HG03108 (cell line): ENCODE data around the gene LAGE3.

ENCODE experiments used
- ATAC-seq: cut with Tn5 transposase; IDR thresholded peaks from one replicate; pipeline ENCODE4 v1.9.1; 2021; ENCODE audit warnings: moderate library complexity; ENCODE audit not compliant: unreplicated experiment

Gene LAGE3

DNA sequence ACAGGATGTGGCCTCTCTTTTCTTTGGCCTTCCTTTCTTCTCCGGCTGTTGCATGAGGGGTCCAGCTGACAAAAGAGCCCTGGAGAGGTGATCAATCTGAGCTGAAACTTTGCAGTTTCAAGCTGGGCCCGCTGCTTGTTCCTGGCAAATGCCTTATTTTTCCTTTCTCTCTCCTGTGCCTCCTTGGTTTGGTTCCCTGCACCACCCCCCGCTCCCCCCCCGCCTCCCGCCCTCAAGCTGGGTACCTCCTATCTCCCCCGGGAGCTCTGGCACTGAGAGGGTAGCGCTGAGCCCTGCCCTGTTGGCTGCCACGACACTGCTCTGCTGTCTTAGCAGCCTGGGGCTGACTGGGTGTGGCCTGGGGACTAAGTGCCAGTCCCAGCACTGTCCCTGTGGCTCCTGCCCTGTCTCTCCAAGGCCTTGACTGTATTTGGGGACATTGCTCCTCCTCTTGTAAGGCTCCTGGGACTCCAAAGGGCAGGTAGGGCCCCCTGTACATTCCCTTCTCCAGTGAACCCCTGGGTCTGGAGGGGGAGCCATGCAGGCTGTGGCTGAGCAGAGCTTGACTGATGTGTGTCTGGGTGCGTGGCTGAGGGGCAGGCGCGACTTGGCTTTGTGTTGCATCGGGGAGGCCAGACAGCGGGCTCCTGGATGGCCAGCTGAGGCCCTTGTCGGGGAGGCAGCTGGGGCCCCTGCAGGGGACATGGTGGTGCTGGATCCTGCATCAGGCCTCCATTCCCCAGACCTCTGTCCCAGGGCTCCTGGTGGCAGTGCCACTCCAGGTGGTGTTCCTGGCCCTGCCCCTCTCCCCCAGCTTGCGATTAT is 19.9 kb downstream of the LAGE3 start:
- ATAC-seq, result no peak

DNA sequence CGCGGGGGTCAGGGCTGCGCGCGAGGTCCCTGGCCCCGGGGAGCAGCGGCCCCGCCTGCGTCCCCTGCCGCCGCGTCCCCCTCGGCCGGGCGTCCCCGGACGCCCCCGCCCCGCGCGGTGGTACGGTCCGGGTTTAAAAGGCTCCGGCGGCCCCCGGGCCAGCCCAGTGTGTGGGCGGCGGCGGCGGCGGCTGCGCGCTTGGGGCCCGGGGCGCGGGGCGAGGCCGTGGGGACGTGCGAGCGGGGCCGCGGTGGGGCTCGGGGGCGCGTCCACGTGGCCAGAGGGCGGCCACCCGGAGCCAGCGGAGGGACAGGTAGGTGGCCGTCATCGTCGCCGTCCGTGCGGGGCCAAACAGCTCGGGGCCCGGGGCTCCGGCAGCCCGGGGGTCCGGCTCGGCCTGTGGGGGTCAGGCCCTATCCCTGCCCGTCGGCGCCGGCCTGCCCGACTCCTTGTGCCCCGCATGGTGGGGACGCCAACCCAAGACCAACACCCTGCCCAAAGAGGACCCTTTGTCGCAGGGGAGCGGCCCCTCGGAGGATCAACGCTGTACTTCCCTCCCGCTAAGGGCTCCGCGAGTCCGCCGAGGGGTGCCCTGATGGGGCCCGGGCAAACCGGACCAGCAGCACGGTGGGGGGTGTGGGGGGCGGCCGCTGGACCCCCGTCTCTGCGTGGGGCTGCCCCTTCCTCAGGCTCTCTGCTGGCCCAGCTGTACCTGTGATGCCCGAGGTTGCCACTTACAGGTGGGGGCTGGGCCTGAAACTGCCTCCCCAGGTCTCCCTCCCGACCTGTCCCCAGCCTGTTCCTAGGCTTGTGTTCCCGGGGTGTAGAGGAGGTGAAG is 20.7 kb downstream of the LAGE3 start, which contains the start of gene PLXNA3:
PLXNA3 (plus strand) TSS at position 166 of the 838 bp plus-strand sequence. CDS start 1,903 bp downstream, outside the sequence.
- peak; percentile 48 for ATAC-seq

GRCh38 chrX:154457491-154458115 is 21.5 kb downstream of the LAGE3 start:
- ATAC-seq, result peak; percentile 50

- ATAC-seq, result no peak
Observed at GRCh38 chrX:154452823-154453222, 26.3 kb downstream of the LAGE3 start.

- ATAC-seq, result no peak
Observed at GRCh38 chrX:154450312-154450711, 28.8 kb downstream of the LAGE3 start.

GRCh38 chrX:154449618-154450017 is 29.5 kb downstream of the LAGE3 start:
- no peak for ATAC-seq

- no peak for ATAC-seq
Observed at GRCh38 chrX:154448484-154448883, 30.6 kb downstream of the LAGE3 start.

GRCh38 chrX:154446430-154446829 is 32.7 kb downstream of the LAGE3 start:
- no peak for ATAC-seq

- no peak for ATAC-seq
Observed at GRCh38 chrX:154445776-154446175, 33.3 kb downstream of the LAGE3 start.

DNA sequence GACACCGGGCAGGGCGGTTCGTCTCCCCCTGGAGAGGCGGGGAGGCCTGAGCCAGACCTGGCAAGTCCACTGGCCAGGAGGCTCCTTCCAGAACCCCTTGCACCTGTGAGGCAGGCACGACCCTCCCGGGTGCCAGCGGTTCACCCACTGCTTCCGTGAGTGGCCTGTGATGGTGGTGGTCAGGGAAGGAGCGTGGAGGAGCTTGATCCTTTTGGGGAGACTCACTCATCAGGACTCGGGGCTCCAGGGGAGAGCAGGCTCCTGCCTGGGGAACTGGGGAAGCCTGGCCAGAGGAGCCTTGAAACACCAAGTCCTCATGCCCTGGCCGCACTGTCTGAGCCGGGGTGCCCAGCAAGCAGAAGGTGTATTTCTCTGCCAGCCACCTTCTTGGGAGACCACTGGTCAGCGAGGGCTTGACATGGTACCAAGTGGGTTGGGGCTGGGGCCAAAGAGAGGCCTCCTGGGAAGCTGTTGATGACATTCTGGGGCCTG is 34.3 kb downstream of the LAGE3 start:
- ATAC-seq, result no peak

GRCh38 chrX:154443992-154444754 is 34.9 kb downstream of the LAGE3 start, which contains the start of gene FAM50A:
Gene FAM50A (plus strand): TSS chrX:154444141. CDS start chrX:154444236, 95 bp downstream.
- ATAC-seq, result peak; percentile 77

DNA sequence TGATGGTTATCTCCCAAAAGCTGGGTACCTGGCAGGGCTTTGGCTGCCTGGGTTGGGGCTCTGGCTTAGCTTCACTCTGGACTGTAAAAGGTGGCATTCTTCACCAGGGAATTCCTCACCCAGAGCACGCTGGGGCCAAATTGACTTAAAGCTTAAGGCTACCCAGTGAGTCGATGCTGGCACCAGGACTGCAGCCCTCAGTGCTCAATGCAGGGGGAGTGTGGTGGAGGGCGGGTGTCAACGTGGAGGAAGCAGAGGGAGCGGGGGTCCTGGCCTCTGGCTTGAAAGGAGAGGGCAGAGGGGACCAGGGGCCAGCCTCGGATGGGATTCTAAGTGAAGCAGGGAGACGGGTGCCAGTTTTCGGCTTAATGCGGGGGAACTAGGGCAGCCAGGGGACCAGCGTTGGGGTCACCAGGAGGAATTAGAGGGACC is 35.6 kb downstream of the LAGE3 start:
- no peak for ATAC-seq

DNA sequence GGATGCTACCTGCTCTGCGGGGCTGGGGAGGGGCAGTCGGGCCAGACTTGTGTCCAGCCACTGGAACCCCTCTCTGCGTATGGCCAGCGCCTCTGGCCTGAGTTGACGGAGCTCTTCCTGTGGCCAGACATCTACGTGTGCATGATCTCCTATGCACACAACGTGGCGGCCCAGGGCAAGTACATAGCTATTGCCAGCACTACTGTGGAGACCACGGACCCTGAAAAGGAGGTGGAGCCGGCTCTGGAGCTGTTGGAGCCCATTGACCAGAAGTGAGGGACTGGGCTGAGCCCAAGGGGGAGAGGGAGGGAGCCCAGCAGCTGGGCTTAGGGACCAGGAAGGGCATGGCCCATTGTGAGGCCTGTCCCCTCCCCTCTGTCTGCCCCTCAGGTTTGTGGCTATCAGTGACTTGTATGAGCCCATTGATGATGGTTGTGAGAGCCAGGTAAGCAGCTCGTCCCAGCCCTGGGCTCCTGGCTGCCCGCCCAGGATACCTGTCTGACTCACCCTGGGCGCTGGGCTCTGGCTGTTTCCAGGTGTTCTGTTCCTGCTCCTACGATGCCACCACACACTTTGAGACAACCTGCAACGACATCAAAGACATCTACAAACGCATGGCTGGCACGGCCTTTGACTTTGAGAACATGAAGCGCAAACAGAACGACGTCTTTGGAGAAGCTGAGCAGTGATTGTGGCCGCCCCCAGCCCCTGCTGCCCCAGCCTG is 36.9 kb downstream of the LAGE3 start:
- ATAC-seq, result no peak

DNA sequence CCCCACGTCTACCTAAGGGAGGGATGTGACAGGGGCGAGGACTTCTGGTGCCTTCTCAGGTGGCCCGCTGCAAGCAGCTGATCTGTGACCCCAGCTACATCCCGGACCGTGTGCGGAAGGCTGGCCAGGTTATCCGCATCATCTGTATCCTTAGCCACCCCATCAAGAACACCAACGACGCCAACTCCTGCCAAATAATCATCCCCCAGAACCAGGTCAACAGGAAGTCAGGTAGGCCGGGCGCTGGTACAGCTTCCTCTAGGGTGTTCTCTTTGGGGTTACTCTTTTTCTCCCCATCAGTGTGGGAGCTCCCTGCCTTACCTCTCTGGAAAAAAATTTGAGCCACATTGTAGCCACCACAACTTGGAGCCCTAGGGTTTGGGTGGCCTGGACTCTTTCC is 37.5 kb downstream of the LAGE3 start:
- ATAC-seq, result no peak

DNA sequence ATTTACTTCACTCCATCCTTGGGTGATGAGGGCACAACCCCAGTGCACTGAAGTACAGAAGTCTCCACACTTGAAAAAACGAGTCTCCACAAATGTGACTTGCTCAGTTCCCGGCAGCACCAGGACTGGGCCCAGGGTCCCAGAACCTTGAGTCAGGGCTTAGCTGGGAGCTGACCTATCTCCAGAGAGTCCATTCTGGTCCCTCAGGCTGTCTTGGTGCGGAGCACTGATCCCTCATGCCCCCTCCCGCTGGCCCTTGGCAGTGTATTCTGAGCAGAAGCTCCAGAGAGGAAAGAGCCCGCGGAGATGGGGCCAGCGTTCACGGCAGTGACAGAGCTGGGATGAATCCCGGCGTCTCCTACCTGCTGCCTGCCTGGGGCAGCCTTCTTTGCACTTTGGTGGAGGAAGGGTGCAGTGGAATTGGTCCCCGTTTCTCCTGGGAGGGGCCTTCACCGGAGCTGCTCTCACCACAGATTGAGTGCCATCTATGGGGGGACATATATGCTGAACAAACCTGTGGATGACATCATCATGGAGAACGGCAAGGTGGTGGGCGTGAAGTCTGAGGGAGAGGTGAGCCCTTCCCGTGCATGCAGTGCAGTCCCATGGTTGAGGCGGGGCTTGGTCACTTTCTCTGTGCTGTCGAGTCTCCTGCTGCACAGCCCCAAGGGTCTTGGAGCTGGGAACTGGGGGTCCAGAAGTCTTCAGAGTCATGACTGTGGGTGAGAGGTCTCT is 38.3 kb downstream of the LAGE3 start:
- no peak for ATAC-seq

DNA sequence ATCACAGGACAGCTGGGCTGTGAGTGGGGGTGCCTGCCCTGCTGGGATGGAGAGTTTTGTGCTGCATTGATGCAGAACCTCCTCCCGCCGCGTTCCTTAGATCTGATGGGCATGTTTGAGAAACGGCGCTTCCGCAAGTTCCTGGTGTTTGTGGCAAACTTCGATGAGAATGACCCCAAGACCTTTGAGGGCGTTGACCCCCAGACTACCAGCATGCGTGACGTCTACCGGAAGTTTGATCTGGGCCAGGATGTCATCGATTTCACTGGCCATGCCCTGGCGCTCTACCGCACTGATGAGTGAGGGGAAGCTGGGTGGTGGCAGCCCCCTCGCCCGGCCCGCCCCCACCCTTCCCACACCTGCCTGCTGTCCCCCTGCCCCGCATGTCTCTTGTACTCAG is 39.2 kb downstream of the LAGE3 start:
- no peak for ATAC-seq

GRCh38 chrX:154437971-154438893 is 40.8 kb downstream of the LAGE3 start:
- no peak for ATAC-seq
